Measurements from ENCODE around the gene USP47. TPM values are rescaled to one million over a fixed set of nuclear protein-coding genes. Genes with fewer than 3 reads are reported as not detected.

Gene USP47
- total and polyA plus RNA-seq, 2 of the 8 experiments (the other 6 are each of a cell fraction or from before 2014, with no cell fraction given) = 4.2 to 21.3 TPM

DNA sequence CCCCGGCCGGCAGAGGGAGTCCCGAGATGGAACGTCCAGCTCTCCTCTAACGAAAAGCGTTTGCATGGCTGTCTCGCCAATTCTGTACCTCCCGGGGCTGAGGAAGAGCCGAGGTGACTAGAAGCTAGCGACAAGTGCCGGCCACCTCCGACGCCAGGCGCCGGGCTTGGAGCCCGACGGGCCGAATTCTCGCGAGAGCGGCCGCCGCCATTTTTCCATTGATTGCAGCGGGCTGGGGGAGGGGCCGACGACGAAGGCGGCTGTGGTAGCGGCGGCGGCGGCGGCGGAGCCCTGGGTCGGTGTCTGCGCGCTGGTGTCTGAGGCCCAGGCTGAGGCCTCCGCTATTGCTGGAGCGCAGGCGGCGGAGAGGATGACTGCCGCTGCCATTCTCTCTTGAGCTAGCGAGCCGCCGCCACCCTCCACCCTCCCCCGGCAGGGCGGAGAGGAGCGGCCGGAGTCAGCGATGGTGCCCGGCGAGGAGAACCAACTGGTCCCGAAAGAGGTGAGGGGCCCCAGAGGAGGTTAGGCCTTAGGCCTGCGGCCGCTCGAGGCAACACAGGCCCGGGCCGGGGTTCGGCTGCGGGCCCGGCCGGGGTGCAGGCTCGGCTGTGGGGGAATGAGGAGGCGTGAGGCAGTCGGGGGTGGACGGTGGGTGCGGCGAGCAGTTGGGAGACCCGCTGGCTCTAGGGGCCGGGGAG is at the start of gene USP47 (continued):
- peak; percentile 60; the same call in 1 of the 2 replicates for TF ChIP-seq CHD1 (IDR thresholded peaks at IDR 0.05; ENCODE audit: low read depth, low read length)
- TF ChIP-seq, protein P1, sequence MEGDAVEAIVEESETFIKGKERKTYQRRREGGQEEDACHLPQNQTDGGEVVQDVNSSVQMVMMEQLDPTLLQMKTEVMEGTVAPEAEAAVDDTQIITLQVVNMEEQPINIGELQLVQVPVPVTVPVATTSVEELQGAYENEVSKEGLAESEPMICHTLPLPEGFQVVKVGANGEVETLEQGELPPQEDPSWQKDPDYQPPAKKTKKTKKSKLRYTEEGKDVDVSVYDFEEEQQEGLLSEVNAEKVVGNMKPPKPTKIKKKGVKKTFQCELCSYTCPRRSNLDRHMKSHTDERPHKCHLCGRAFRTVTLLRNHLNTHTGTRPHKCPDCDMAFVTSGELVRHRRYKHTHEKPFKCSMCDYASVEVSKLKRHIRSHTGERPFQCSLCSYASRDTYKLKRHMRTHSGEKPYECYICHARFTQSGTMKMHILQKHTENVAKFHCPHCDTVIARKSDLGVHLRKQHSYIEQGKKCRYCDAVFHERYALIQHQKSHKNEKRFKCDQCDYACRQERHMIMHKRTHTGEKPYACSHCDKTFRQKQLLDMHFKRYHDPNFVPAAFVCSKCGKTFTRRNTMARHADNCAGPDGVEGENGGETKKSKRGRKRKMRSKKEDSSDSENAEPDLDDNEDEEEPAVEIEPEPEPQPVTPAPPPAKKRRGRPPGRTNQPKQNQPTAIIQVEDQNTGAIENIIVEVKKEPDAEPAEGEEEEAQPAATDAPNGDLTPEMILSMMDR (IDR thresholded peaks at IDR 0.05; ENCODE audit: control extremely low read depth in 1 of 3, insufficient read depth in 1 of 3, low read depth in 1 of 3, low read length in 3 of 3) = peak in 2 of 3 experiments; percentile 20 to 54; a peak in 2 of 4 replicates
- TF ChIP-seq CREB1 (IDR thresholded peaks at IDR 0.05) = peak; percentile 53; the same call in 1 of the 2 replicates
- no peak for TF ChIP-seq GABPA (IDR thresholded peaks at IDR 0.05; ENCODE audit: borderline replicate concordance, insufficient read depth, low read length)
- TF ChIP-seq, protein P2, sequence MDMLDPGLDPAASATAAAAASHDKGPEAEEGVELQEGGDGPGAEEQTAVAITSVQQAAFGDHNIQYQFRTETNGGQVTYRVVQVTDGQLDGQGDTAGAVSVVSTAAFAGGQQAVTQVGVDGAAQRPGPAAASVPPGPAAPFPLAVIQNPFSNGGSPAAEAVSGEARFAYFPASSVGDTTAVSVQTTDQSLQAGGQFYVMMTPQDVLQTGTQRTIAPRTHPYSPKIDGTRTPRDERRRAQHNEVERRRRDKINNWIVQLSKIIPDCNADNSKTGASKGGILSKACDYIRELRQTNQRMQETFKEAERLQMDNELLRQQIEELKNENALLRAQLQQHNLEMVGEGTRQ (IDR thresholded peaks at IDR 0.05; ENCODE audit: low read length) = no peak
- TF ChIP-seq RBBP5 (IDR thresholded peaks at IDR 0.05; ENCODE audit: borderline replicate concordance, low read depth, low read length) = peak; percentile 80; the same call in 1 of the 2 replicates
- no peak for TF ChIP-seq CBX8 (IDR thresholded peaks at IDR 0.05; ENCODE audit: borderline replicate concordance, low read depth, low read length)
- no peak for TF ChIP-seq SRF (IDR thresholded peaks at IDR 0.05; ENCODE audit: low read depth, low read length)
- TF ChIP-seq BRCA1 (IDR thresholded peaks at IDR 0.05; ENCODE audit: low read depth, low read length) = peak; percentile 82
- TF ChIP-seq RXRA (IDR thresholded peaks at IDR 0.05; ENCODE audit: insufficient read depth, low read depth, low read length) = no peak
- no peak for TF ChIP-seq SP4 (IDR thresholded peaks at IDR 0.05; ENCODE audit: low read length)
- peak; percentile 21 to 25; a peak in 2 of 4 replicates for TF ChIP-seq RAD21 (IDR thresholded peaks at IDR 0.05 in 1 of 2, conservative IDR thresholded peaks at IDR 0.05 in 1 of 2; ENCODE audit: low read depth in 2 of 2, low read length in 2 of 2)
- peak; percentile 96 for TF ChIP-seq CHD2 (IDR thresholded peaks at IDR 0.05; ENCODE audit: low read length)
- no peak for TF ChIP-seq NRF1 (IDR thresholded peaks at IDR 0.05; ENCODE audit: low read depth, low read length)
- TF ChIP-seq CTBP2 (IDR thresholded peaks at IDR 0.05; ENCODE audit: borderline replicate concordance, insufficient read depth, insufficient read length, low read length) = no peak
- TF ChIP-seq GTF2F1 (IDR thresholded peaks at IDR 0.05; ENCODE audit: borderline replicate concordance, low read depth, low read length) = no peak
- no peak for TF ChIP-seq ZNF274 (IDR thresholded peaks at IDR 0.05; ENCODE audit: borderline replicate concordance, extremely low read depth, low read length)
- no peak for TF ChIP-seq BCL11A (IDR thresholded peaks at IDR 0.05; ENCODE audit: low read depth in 2 of 2, low read length in 2 of 2)
- TF ChIP-seq PHF8 (conservative IDR thresholded peaks at IDR 0.05; ENCODE audit: low read depth, low read length) = peak; percentile 77
- no peak for TF ChIP-seq FOSL1 (IDR thresholded peaks at IDR 0.05; ENCODE audit: insufficient read depth, low read depth, low read length)
